GM10248 (cell line): ENCODE data around the gene CLK2.

Source experiments
- CTCF ChIA-PET: fragments of 300-600 bp; sonication (Branson Sonifier 250); formaldehyde crosslinking; extraction: SDS; loops from one replicate; lab custom pipeline; 2021; ENCODE audit warnings: antibody characterized with exemption; lab: Yijun Ruan, JAX
- POLR2A ChIA-PET: fragments of 350-650 bp; sonication (Branson Sonifier 250); formaldehyde crosslinking; extraction: SDS; loops from one replicate; lab custom pipeline; 2020; ENCODE audit warnings: antibody characterized with exemption; lab: Yijun Ruan, JAX
- DNase-seq: peaks from one replicate; pipeline ENCODE4 v3.0.0; 2012; ENCODE audit errors: extremely low spot score
- TF ChIP-seq, protein P1 (sequence below): IDR thresholded peaks from 2 replicates; pipeline ENCODE4 v1.5.1; 2012; ENCODE audit warnings: mild to moderate bottlenecking, low read depth; ENCODE audit errors: extremely low read depth, missing control alignments, control extremely low read depth

CLK2 gene

DNA sequence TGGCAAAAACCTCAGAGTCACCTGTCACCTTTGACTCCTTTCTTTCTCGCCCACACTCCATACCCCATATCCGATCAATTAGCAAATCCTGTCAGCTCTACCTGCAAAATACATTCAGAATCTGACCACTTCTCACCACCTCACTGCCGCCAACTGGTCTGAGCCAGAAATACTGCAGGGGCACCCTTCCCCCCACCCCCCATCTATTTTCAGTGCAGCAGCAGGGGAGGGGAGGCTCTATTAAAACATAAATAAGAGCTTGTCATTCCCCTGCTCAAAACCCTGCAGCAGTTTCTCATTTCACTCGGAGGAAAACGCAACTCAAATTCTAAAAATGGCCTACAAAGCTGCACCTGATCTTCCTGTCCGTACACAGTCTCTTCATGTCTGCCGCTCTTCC is 24.1 kb upstream of the CLK2 start:
- ChIA-PET CTCF (interaction anchor here (0.7 to 2.2 kb wide), 4 partner anchors 11 to 47 kb away, joined by 3 to 7 read pairs (median 4); partner anchors contain the start of gene FDPS), POLR2A (no interaction called here)

DNA sequence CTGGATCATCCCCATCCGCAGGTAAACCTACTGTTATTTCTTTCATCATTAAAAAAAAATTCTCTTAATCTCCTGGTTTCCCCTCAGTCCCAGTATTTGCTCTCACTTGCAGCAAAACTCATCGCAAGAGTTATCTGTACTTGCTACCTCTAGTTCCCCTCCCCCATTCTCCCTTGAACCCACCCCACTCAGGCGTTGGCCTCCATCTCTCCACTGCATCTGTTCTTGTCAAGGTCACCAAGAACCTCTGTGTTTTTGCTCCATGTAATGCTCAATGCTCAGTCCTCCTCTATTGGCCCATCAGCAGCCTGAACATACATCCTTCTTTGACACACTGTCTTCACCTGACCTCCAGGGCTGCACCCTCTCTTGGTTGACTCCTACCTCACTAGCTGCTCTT is 23.4 kb upstream of the CLK2 start:
- TF ChIP-seq, protein P1, sequence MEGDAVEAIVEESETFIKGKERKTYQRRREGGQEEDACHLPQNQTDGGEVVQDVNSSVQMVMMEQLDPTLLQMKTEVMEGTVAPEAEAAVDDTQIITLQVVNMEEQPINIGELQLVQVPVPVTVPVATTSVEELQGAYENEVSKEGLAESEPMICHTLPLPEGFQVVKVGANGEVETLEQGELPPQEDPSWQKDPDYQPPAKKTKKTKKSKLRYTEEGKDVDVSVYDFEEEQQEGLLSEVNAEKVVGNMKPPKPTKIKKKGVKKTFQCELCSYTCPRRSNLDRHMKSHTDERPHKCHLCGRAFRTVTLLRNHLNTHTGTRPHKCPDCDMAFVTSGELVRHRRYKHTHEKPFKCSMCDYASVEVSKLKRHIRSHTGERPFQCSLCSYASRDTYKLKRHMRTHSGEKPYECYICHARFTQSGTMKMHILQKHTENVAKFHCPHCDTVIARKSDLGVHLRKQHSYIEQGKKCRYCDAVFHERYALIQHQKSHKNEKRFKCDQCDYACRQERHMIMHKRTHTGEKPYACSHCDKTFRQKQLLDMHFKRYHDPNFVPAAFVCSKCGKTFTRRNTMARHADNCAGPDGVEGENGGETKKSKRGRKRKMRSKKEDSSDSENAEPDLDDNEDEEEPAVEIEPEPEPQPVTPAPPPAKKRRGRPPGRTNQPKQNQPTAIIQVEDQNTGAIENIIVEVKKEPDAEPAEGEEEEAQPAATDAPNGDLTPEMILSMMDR, result no peak
- no peak for DNase-seq
- CTCF ChIA-PET, result interaction anchor here (1.3 kb wide), 1 partner anchor 25 kb away, joined by 3 read pairs; no protein-coding TSS in a partner anchor
- POLR2A ChIA-PET, result no interaction called here

More for the DNA sequence above, 24.1 kb upstream of the CLK2 start:
- no peak for DNase-seq
- TF ChIP-seq, protein P1, result no peak

DNA sequence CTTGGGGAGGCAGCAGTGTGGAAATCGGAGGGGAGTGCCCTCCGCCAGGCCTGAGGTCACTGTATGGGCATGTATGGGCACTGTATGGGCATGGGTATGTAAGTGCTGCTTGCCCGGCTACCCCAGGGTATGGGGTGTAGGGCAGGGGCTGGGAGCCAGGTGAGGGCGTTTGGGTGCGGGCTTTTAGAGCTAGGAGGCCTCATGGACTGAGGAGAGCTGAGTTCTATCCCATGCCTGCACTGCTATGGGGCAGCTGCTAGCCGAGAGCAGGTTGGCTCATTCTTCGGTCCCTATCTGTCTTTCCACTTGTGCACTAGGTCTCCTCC is 22.6 kb upstream of the CLK2 start:
- DNase-seq, result no peak

DNA sequence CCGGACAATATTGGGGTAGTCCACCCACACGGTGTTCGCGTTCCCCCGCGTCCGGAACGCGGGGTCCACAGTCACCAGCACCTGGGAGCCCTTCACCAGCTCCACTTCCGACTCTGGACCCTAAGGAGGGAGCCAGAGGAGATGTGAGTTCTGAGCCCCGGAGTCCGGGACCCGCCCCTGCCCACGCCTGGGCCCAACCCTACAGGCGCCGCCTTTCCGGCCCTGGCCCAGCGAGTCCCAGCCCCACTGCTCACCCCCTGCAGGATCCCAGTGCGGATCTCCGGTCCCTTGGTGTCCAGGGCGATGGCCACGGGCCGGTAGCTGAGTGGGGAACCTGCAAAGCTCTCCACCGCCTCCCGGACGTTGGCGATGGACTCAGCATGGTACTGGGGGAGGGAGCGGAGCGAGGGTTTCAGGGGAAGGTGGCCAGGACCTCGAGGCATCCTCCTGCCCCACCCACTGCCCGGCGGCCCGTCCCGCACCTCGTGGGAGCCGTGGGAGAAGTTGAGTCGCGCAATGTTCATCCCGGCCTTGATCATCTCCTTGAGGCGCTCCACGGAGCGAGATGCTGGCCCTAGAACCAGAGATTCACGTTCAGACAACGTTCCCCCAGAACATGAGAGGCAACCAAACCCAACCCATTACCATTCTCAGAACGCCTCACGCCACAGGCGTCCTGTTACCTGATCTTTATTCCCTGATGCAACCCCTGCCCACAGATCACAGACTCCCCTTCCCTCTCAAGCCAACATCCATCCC is 22.1 kb upstream of the CLK2 start:
- ChIA-PET POLR2A (interaction anchor here (0.6 kb wide), 1 partner anchor 739 kb away, joined by 5 read pairs; no protein-coding TSS in a partner anchor), CTCF (no interaction called here)
- TF ChIP-seq, protein P1, result no peak
- no peak for DNase-seq

More for the DNA sequence above, 22.6 kb upstream of the CLK2 start:
- TF ChIP-seq, protein P1, result no peak
- ChIA-PET POLR2A (no interaction called here), CTCF (no interaction called here)

DNA sequence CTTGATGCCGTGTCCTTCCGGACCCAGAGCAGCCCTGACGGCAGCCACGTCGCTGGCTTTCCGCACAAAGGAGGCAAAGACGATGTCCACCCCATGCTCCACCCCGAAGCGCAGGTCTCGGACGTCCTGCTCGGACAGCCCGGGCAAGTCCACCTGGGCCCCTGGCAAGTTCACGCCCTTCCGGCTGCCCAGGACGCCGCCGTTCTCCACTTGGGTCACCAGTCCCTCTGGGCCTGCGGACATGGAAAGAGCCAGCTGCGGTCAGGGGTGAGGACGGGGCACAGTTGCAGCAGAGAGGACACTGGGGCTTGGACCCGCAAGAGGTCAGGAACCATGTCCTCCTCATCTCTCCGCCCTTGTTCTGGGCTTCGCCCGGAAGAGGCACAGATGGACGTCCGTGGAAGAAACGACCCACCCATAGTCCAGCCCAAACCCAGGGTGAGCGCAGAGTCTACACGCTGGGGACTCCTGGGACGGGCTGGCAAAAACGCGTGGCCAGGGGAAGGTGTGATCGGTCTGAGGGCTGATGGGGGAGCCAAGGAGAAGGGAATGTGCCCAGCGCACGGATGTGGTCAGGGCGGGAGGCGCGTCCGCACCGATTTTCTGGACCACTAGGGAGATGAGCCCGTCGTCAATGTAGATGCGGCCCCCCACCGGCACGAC is 21.3 kb upstream of the CLK2 start:
- POLR2A ChIA-PET, result interaction anchor here (0.6 kb wide), 1 partner anchor 739 kb away, joined by 5 read pairs; no protein-coding TSS in a partner anchor

More for the DNA sequence above, 21.3 kb upstream of the CLK2 start:
- TF ChIP-seq, protein P1, result no peak
- no peak for DNase-seq
- CTCF ChIA-PET, result no interaction called here
